ENCODE data around the gene OCRL.

Gene OCRL

DNA sequence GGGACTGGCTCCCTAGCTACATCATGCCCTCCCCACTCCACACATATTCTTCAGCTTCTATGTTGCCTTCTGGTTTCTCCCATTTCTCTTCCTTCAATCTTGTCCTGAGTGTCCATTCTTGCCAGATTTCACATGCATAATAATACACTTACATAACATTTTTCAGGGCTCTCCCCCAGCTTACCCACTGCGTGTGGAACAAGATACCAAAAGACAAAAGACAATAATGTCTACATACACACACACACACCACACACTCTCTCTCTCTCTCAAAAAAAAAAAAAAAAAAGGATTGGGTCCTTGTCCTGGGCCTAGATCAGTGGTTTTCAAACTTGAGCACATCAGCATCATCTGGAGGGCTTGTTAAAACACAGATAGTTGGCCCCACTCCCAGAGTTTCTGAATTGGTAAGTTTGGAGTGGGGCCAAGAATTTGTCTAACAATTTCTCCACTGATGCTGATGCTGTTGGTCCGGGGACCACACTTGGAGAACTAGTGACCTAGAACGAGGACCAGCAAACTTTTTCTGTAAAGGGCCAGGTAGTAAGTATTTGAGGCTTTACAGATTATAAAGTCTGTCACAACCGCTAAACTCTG, 10.3 kb upstream of the OCRL start:
- Histone ChIP-seq H3K36me3 (replicated peaks) (no peaks in the 10 kb centered on the region), H3K4me3 (ENCODE audit: low read depth, low read length) (no peak overlapping the region), H3K27ac (no peak overlapping the region), H3K27me3 (replicated peaks) (no peaks in the 10 kb centered on the region)
- DNase-seq: no peak
- TF ChIP-seq, protein P1, sequence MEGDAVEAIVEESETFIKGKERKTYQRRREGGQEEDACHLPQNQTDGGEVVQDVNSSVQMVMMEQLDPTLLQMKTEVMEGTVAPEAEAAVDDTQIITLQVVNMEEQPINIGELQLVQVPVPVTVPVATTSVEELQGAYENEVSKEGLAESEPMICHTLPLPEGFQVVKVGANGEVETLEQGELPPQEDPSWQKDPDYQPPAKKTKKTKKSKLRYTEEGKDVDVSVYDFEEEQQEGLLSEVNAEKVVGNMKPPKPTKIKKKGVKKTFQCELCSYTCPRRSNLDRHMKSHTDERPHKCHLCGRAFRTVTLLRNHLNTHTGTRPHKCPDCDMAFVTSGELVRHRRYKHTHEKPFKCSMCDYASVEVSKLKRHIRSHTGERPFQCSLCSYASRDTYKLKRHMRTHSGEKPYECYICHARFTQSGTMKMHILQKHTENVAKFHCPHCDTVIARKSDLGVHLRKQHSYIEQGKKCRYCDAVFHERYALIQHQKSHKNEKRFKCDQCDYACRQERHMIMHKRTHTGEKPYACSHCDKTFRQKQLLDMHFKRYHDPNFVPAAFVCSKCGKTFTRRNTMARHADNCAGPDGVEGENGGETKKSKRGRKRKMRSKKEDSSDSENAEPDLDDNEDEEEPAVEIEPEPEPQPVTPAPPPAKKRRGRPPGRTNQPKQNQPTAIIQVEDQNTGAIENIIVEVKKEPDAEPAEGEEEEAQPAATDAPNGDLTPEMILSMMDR (IDR thresholded peaks at IDR 0.05; ENCODE audit: low read depth, low read length, missing control alignments): no peak
- in situ Hi-C loops (cut with HindIII; ENCODE audit: low pct_ligation_motif_present, low sequenced_read_pairs): no loop called here

DNA sequence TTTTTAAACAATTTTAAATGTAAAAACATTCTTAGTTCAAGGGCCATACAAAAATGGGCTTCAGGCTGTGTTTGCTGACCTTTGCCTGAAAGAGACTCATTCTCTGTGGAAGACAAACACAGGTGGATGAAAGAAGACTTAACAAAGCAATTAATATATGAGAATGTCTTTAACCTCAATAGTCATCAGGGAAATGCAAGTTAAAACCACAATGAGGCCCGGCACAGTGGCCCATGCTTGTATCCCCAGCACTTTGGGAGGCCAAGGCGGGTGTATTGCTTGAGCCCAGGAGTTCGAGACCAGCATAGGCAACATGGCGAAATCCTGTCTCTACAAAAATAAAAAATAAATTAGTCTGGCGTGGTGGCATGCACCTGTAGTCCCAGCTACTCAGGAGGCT, 9.6 kb upstream of the OCRL start:
- H3K27ac ChIP-seq: no peak overlapping the region
- no peak for DNase-seq
- H3K27me3 ChIP-seq (replicated peaks): no peaks in the 10 kb centered on the region
- TF ChIP-seq, protein P1 (IDR thresholded peaks at IDR 0.05; ENCODE audit: low read depth, low read length, missing control alignments): no peak
- no peak overlapping the region for H3K4me3 ChIP-seq (ENCODE audit: low read depth, low read length)
- in situ Hi-C loops (cut with HindIII; ENCODE audit: low pct_ligation_motif_present, low sequenced_read_pairs): no loop called here
- no peaks in the 10 kb centered on the region for H3K36me3 ChIP-seq (replicated peaks)

DNA sequence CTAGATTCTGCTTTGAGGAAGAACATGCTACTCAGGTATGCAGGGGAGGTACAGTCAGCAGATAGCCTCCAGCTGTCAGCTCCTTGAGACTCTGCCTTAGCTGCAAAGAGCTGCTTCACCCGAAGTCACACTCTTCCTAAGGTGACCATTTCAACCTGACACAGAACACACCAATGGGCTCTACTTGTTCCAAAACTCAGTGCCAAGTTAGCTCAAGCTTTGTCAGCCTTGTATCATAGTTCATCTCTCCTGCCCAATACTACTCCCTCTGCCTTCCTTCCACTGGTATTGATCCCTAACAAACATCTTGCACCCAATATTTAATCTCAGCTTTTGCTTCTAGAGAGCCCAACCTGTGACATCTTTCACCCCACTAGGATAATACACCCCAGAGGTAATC, 8.9 kb upstream of the OCRL start:
- H3K27ac ChIP-seq: no peak overlapping the region
- TF ChIP-seq, protein P1 (IDR thresholded peaks at IDR 0.05; ENCODE audit: low read depth, low read length, missing control alignments): no peak
- in situ Hi-C loops (cut with HindIII; ENCODE audit: low pct_ligation_motif_present, low sequenced_read_pairs): no loop called here
- no peaks in the 10 kb centered on the region for H3K27me3 ChIP-seq (replicated peaks)
- H3K4me3 ChIP-seq (ENCODE audit: low read depth, low read length): no peak overlapping the region
- H3K36me3 ChIP-seq (replicated peaks): no peaks in the 10 kb centered on the region
- DNase-seq: no peak

DNA sequence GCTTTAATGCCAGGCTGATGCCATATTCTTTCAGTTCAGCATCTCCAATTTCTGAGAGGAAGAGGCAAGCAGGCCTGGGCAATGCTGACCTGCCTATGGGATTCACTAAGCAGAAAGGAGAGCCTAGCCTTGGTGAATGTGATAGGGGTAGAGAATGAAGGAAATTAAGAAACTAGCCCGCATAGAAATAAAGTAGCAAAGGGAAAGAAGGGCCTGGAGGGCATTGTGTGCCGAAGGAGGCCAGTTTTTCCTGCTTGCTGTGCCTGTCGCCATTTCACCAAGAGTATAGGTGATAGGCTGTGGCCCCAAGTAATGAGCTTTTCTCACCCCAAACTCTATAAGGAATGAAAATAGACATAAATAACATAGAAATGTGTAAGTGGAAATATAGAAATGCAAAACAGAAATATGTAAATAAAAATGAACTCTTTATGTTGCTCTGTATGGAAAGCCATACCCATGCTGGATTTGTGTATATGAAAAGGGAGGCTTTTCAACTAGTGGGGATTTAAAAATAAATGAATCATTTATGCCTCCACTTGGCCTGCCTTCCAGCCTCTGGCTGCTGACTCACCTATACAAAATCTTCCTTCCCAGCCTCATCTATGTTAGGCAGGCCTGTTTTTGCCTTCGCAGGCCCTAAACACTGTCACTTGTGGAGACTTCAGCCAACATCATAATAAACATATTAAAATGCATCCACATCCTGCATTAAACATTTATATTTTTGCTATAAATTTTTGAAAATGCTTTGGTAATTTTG, 5.1 kb upstream of the OCRL start:
- H3K27me3 ChIP-seq (replicated peaks): no peaks in the 10 kb centered on the region
- H3K27ac ChIP-seq: no peak overlapping the region
- in situ Hi-C loops (cut with HindIII; ENCODE audit: low pct_ligation_motif_present, low sequenced_read_pairs): no loop called here
- H3K4me3 ChIP-seq (ENCODE audit: low read depth, low read length): no peak overlapping the region
- no peaks in the 10 kb centered on the region for H3K36me3 ChIP-seq (replicated peaks)
- no peak for DNase-seq
- TF ChIP-seq, protein P1 (IDR thresholded peaks at IDR 0.05; ENCODE audit: low read depth, low read length, missing control alignments): no peak

DNA sequence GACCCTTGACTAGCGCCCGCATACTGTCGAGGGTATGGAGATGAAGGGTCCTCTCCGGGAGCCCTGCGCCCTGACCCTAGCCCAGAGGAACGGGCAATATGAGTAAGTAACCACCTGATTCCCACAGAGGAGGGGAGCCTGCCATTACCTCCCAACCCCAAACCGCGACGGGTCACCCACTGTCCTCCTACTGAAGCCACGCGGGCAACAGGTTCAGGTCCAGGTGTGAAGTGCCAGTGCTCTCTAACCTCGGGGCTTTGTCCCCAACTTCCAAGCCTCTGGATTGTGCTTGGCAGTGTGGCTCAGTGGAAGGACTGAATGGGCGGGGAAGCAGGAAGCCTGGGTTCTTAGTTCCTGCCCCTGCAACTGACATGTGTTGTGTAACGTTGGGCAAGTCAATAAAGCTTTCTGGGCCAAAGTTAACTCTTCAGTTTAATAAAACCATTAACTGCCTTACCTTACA, 694 bp downstream of the OCRL start:
- in situ Hi-C loops (cut with HindIII; ENCODE audit: low pct_ligation_motif_present, low sequenced_read_pairs): no loop called here
- TF ChIP-seq, protein P1 (IDR thresholded peaks at IDR 0.05; ENCODE audit: low read depth, low read length, missing control alignments): no peak
- no peak for DNase-seq
- H3K36me3 ChIP-seq (replicated peaks): no peaks in the 10 kb centered on the region
- no peaks in the 10 kb centered on the region for H3K27me3 ChIP-seq (replicated peaks)
- peak overlapping the region; percentile 62 for H3K4me3 ChIP-seq (ENCODE audit: low read depth, low read length)
- H3K27ac ChIP-seq: no peak overlapping the region
